HCT116 (cell line): ENCODE measurements around the gene OGDHL. TPM values are rescaled to one million over a fixed set of nuclear protein-coding genes. Genes with fewer than 3 reads are reported as not detected.

Experiments used
- ATAC-seq: fragments of 200-7000 bp; cut with Tn5 transposase; 2 replicates; pipeline ENCODE4 v1.9.1; 2020; ENCODE audit warnings: mild to moderate bottlenecking, moderate library complexity
- BruUV-seq: library from RNA; stranded (reverse); fragments of 400-500 nt; replicated peaks from 2 replicates; lab custom pipeline; 2021; lab: Mats Ljungman, UMichigan
- CTCF ChIA-PET: fragments of 300-600 bp; sonication (Branson Sonifier 250); formaldehyde crosslinking; loops from one replicate; lab custom pipeline; 2021; ENCODE audit warnings: antibody characterized with exemption; lab: Charles Lee
- POLR2A ChIA-PET: fragments of 300-600, 350-600 bp; sonication (Branson Sonifier 250); formaldehyde crosslinking; loops from one replicate; lab custom pipeline; 2021; ENCODE audit warnings: antibody characterized with exemption; lab: Charles Lee
- RAD21 ChIA-PET, 2 experiments: fragments of 300-600 bp; sonication (Branson Sonifier 250); formaldehyde crosslinking; loops; one replicate each; lab custom pipeline; 2023; ENCODE audit warnings: low total read pairs in 2 of 2; ENCODE audit not compliant: uncharacterized antibody in 2 of 2, unreplicated experiment in 2 of 2, low non-redundant PET in 1 of 2; lab: Charles Lee
- DNase-seq: peaks from one replicate; pipeline ENCODE4 v3.0.0-alpha.2; 2010; ENCODE audit warnings: low read depth, low spot score
- H2AFZ ChIP-seq: fragments of 200-600 bp; shearing (Covaris generic), sonication (generic); 2 replicates; pipeline ENCODE4 v1.6.1; 2017; ENCODE audit warnings: low read depth, mixed run types, mixed read lengths, antibody characterized with exemption, low read length; ENCODE audit not compliant: poor library complexity, severe bottlenecking
- H3K27ac ChIP-seq: 2 replicates; pipeline ENCODE4 v1.5.1; 2012; ENCODE audit warnings: low read depth, low read length
- H3K27me3 ChIP-seq: fragments of 200-600 bp; sonication (generic); 2 replicates; pipeline ENCODE4 v1.6.1; 2016; ENCODE audit warnings: mixed run types, low read length, mixed read lengths; ENCODE audit not compliant: insufficient read depth
- H3K36me3 ChIP-seq, 2 experiments: fragments of 200-500 bp in 1 of 2; fragments of 200-600 bp in 1 of 2; sonication (Bioruptor generic) in 1 of 2; sonication (generic) in 1 of 2; 2 replicates each; pipeline versions ENCODE4 v1.5.1 to v1.6.1; 2014 to 2016; ENCODE audit warnings: low read length in 2 of 2, inconsistent platforms in 1 of 2, mixed read lengths in 1 of 2, mixed run types in 1 of 2; ENCODE audit not compliant: insufficient read depth in 2 of 2, control insufficient read depth in 1 of 2
- H3K4me1 ChIP-seq, 2 experiments: fragments of 200-600 bp in 1 of 2; sonication (generic) in 1 of 2; 2 replicates each; pipeline versions ENCODE4 v1.5.1 to v1.6.1; 2012 to 2017; ENCODE audit warnings: low read length in 2 of 2, inconsistent platforms in 1 of 2, mild to moderate bottlenecking in 1 of 2, mixed read lengths in 1 of 2, mixed run types in 1 of 2, moderate library complexity in 1 of 2; ENCODE audit not compliant: insufficient read depth in 2 of 2, control insufficient read depth in 1 of 2
- H3K4me2 ChIP-seq: fragments of 200-600 bp; sonication (generic); 2 replicates; pipeline ENCODE4 v1.6.1; 2017; ENCODE audit warnings: mixed run types, low read length, mixed read lengths
- H3K4me3 ChIP-seq, 2 experiments: fragments of 200-600 bp in 1 of 2; sonication (generic) in 1 of 2; replicated peaks in 1 of 2; 2 replicates each; pipeline ENCODE4 v1.5.1; 2011 to 2016; ENCODE audit warnings: low read length in 2 of 2, control low read depth in 1 of 2, low read depth in 1 of 2, mild to moderate bottlenecking in 1 of 2, mixed read lengths in 1 of 2, mixed run types in 1 of 2
- H3K79me2 ChIP-seq: fragments of 200-600 bp; sonication (generic); 2 replicates; pipeline ENCODE4 v1.6.1; 2017; ENCODE audit warnings: mild to moderate bottlenecking, mixed run types, low read length, moderate library complexity, mixed read lengths; ENCODE audit not compliant: insufficient read depth
- H3K9ac ChIP-seq: fragments of 200-600 bp; sonication (generic); 2 replicates; pipeline ENCODE4 v1.6.1; 2016; ENCODE audit warnings: low read length, mixed read lengths
- H3K9me2 ChIP-seq: fragments of 200-600 bp; sonication (generic), shearing (Covaris generic); 2 replicates; pipeline ENCODE4 v1.6.1; 2017; ENCODE audit warnings: mixed run types, mild to moderate bottlenecking, moderate library complexity; ENCODE audit not compliant: insufficient read depth
- H3K9me3 ChIP-seq, 2 experiments: fragments of 200-500 bp in 1 of 2; fragments of 200-600 bp in 1 of 2; sonication (Bioruptor generic) in 1 of 2; sonication (generic) in 1 of 2; 2 replicates each; pipeline ENCODE4 v1.6.1; 2014 to 2017; ENCODE audit warnings: low read length in 2 of 2, mixed read lengths in 2 of 2, inconsistent platforms in 1 of 2, low read depth in 1 of 2, mild to moderate bottlenecking in 1 of 2, mixed run types in 1 of 2, moderate library complexity in 1 of 2; ENCODE audit not compliant: control insufficient read depth in 1 of 2, insufficient read depth in 1 of 2
- H4K20me1 ChIP-seq: fragments of 200-600 bp; sonication (generic), shearing (Covaris generic); 2 replicates; pipeline ENCODE4 v1.6.1; 2017; ENCODE audit warnings: mixed run types, mild to moderate bottlenecking, moderate library complexity; ENCODE audit not compliant: insufficient read depth
- ATF3 ChIP-seq: IDR thresholded peaks from 2 replicates; pipeline ENCODE4 v1.6.1; 2012
- CBX3 ChIP-seq: IDR thresholded peaks from 2 replicates; pipeline ENCODE4 v1.6.1; 2012; ENCODE audit warnings: low read depth
- CEBPB ChIP-seq: IDR thresholded peaks from 2 replicates; pipeline ENCODE4 v1.6.1; 2012; ENCODE audit warnings: low read depth
- CTCF ChIP-seq, 3 experiments: fragments of 200-600 bp in 1 of 3; sonication (generic) in 1 of 3; IDR thresholded peaks in 2 of 3; conservative IDR thresholded peaks in 1 of 3; 2 replicates each; pipeline ENCODE4 v1.5.1; 2012 to 2017; ENCODE audit warnings: low read depth in 2 of 3, low read length in 2 of 3, antibody characterized with exemption in 1 of 3, borderline replicate concordance in 1 of 3, control low read depth in 1 of 3, mild to moderate bottlenecking in 1 of 3, mixed read lengths in 1 of 3, mixed run types in 1 of 3, moderate library complexity in 1 of 3; ENCODE audit not compliant: insufficient read depth in 1 of 3
- EGR1 ChIP-seq: IDR thresholded peaks from 2 replicates; pipeline ENCODE4 v1.6.1; 2012; ENCODE audit warnings: low read depth
- ELF1 ChIP-seq: IDR thresholded peaks from 2 replicates; pipeline ENCODE4 v1.6.1; 2012; ENCODE audit warnings: low read depth, borderline replicate concordance
- EZH2 ChIP-seq: fragments of 200-600 bp; sonication (generic); IDR thresholded peaks from 2 replicates; pipeline ENCODE4 v1.6.1; 2017; ENCODE audit warnings: antibody characterized with exemption, mixed run types
- JUND ChIP-seq: IDR thresholded peaks from 2 replicates; pipeline ENCODE4 v1.6.1; 2012
- MAX ChIP-seq: IDR thresholded peaks from 2 replicates; pipeline ENCODE4 v1.6.1; 2012
- POLR2AphosphoS5 ChIP-seq: IDR thresholded peaks from 2 replicates; pipeline ENCODE4 v1.6.1; 2011; ENCODE audit warnings: mild to moderate bottlenecking, low read depth, low read length, moderate library complexity
- RAD21 ChIP-seq: IDR thresholded peaks from 2 replicates; pipeline ENCODE4 v1.6.1; 2012; ENCODE audit warnings: low read depth, mild to moderate bottlenecking
- REST ChIP-seq: IDR thresholded peaks from 2 replicates; pipeline ENCODE4 v1.6.1; 2012; ENCODE audit warnings: low read depth
- SP1 ChIP-seq: IDR thresholded peaks from 2 replicates; pipeline ENCODE4 v1.6.1; 2012; ENCODE audit warnings: low read depth
- SRF ChIP-seq: IDR thresholded peaks from 2 replicates; pipeline ENCODE4 v1.6.1; 2012; ENCODE audit warnings: low read depth
- YY1 ChIP-seq: IDR thresholded peaks from 2 replicates; pipeline ENCODE4 v1.6.1; 2011; ENCODE audit warnings: low read length, low read depth, moderate library complexity, mild to moderate bottlenecking; ENCODE audit not compliant: insufficient replicate concordance; ENCODE audit errors: extremely low read depth
- ZBTB33 ChIP-seq: IDR thresholded peaks from 2 replicates; pipeline ENCODE4 v1.6.1; 2011; ENCODE audit warnings: mild to moderate bottlenecking, low read length, moderate library complexity; ENCODE audit not compliant: insufficient replicate concordance; ENCODE audit errors: extremely low read depth
- ZNF274 ChIP-seq: fragments of 200-500 bp; sonication (Bioruptor generic); IDR thresholded peaks from 2 replicates; pipeline ENCODE4 v1.6.1; 2014; ENCODE audit warnings: mild to moderate bottlenecking, low read depth, low read length, inconsistent platforms
- intact Hi-C: fragments of 100-400 bp; cut with micrococcal nuclease; formaldehyde crosslinking; loops from 2 replicates; pipeline ENCODE4 v1.10.0; 2022
- total RNA-seq: library from RNA; stranded (reverse); gene quantifications from one replicate; pipeline ENCODE4 v1.2.1, GENCODE V29; 2021; ENCODE audit not compliant: unreplicated experiment

OGDHL gene
- total RNA-seq, 1 experiment from 2014 or later = 16.3 TPM

GRCh38 chr10:49709934-49710333, 52.2 kb downstream of the OGDHL start:
- CTCF ChIA-PET = no interaction called here
- Histone ChIP-seq H2AFZ (no peak overlapping the region), H3K4me1 (no peaks in the 10 kb centered on the region), H3K79me2 (no peaks in the 10 kb centered on the region), H3K27ac (no peak overlapping the region), H4K20me1 (no peaks in the 10 kb centered on the region), H3K4me2 (no peak overlapping the region), H3K9me2 (no peaks in the 10 kb centered on the region), H3K4me3 (no peak overlapping the region), H3K27me3 (peaks cover 16% of the 10 kb centered on the region; the same call in 1 of the 2 replicates), H3K9ac (no peak overlapping the region), H3K36me3 (no peaks in the 10 kb centered on the region), H3K9me3 (no peaks in the 10 kb centered on the region)
- intact Hi-C loops = no loop called here
- POLR2A ChIA-PET = no interaction called here
- DNase-seq (no peak), ATAC-seq (no peak)
- TF ChIP-seq ZNF274 (no peak), POLR2AphosphoS5 (no peak), EGR1 (no peak), MAX (no peak), SP1 (no peak), CTCF (IDR thresholded peaks at IDR 0.05 in 2 of 3, conservative IDR thresholded peaks at IDR 0.05 in 1 of 3; ENCODE audit: borderline replicate concordance in 1 of 3, insufficient read depth in 1 of 3, low read depth in 2 of 3, low read length in 2 of 3) (no peak), YY1 (no peak), ELF1 (no peak), EZH2 (no peak), RAD21 (no peak), SRF (no peak), CEBPB (no peak), ZBTB33 (no peak), CBX3 (no peak), JUND (no peak), ATF3 (no peak), REST (no peak)
- RAD21 ChIA-PET = no interaction called here
- no TSS peak for BruUV-seq
